Subcutaneous adipose tissue (tissue), 4 donors: ENCODE data around the gene PAX2. TPM values are rescaled to one million over a fixed set of nuclear protein-coding genes. Genes with fewer than 3 reads are reported as not detected.

Experiments
- CTCF ChIP-seq: fragments of 450-650 bp; IDR thresholded peaks from one replicate; pipeline ENCODE4 v1.5.1; 2016; ENCODE audit warnings: low read depth, mild to moderate bottlenecking, control low read depth, antibody characterized with exemption, moderate library complexity
- total RNA-seq, 4 donors: library from RNA; depleted of rRNA; stranded (reverse); fragments of >200 nt; gene quantifications; one replicate each; pipeline ENCODE4 v1.1.0, GENCODE V29; 2016

The PAX2 gene
- total RNA-seq, 4 donors from 2014 or later: not detected

GRCh38 chr10:100874702-100875483, 129.5 kb downstream of the PAX2 start:
- TF ChIP-seq CTCF: no peak

- no peak for TF ChIP-seq CTCF
These were observed 130.2 kb downstream of the PAX2 start for GRCh38 chr10:100875484-100876166.

- no peak for TF ChIP-seq CTCF
These were observed 131.4 kb downstream of the PAX2 start for GRCh38 chr10:100876585-100877460.

- TF ChIP-seq CTCF: no peak
These were observed 132.1 kb downstream of the PAX2 start for GRCh38 chr10:100877461-100877850.

- TF ChIP-seq CTCF: no peak
These were observed 133.0 kb downstream of the PAX2 start for GRCh38 chr10:100878291-100878910.

Other genes with a start within 250 kb of the PAX2 start
- 10 to 100 TPM in 1 of 4 donors, 1 to 10 TPM in 3; 6.8 to 14.3 (median 9.4) TPM for gene SEC31B, start 225.7 kb upstream of the PAX2 start, total RNA-seq
- 100 to 1,000 TPM in 3 of 4 donors, 10 to 100 TPM in 1; 84.9 to 176 (median 135) TPM for gene NDUFB8, start 215.7 kb upstream of the PAX2 start, total RNA-seq
- gene HIF1AN, start 209.6 kb upstream of the PAX2 start, total RNA-seq: 10 to 100 TPM; 11.0 to 23.2 (median 18.1) TPM
- gene SLF2, start 167.4 kb downstream of the PAX2 start, total RNA-seq: 10 to 100 TPM; 24.9 to 32.6 (median 28.5) TPM
- 1 to 10 TPM in 1 of 4 donors, under 1 TPM in 2, not detected in 1; under 0.01 to 5.7 (median 0.51) TPM for gene SEMA4G, start 223.9 kb downstream of the PAX2 start, total RNA-seq
- gene MRPL43, start 241.9 kb downstream of the PAX2 start, total RNA-seq: 10 to 100 TPM; 57.3 to 86.7 (median 65.3) TPM
- 1 to 10 TPM; 2.4 to 6.2 (median 3.3) TPM for gene TWNK, start 242.0 kb downstream of the PAX2 start, total RNA-seq